GM12865 (cell line): Measurements from ENCODE around the gene TCF12.

Source experiments
- DNase-seq: peaks from one replicate; pipeline ENCODE4 v3.0.0; 2010; ENCODE audit warnings: low read depth
- H3K4me3 ChIP-seq: 2 replicates; pipeline ENCODE4 v1.5.1; 2011; ENCODE audit warnings: mild to moderate bottlenecking, low read depth, low read length, control low read depth
- TF ChIP-seq, protein P1 (sequence below): IDR thresholded peaks from 2 replicates; pipeline ENCODE4 v1.5.1; 2011; ENCODE audit warnings: low read length, control low read depth, low read depth, inconsistent platforms; ENCODE audit not compliant: insufficient read depth; ENCODE audit errors: missing control alignments

The TCF12 gene

DNA sequence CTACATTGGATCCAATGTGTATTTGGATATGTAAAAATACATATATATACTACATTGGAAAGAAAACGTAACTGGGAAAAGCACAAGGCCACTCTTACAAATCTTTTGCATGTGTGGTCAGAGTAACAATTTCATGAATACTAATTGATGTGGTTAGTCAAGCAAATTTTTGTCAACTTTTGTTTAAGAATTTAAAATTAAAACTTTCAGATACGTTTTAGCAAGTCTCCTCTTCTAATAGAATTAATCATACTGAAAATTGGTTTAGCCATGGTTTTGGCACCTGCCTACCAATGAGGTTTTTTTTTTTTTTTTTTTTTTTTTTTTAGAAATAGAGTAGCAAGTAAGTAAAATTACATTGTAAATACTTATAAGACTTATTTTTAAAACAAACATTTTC, 304.9 kb downstream of the TCF12 start:
- no peak overlapping the region for H3K4me3 ChIP-seq
- TF ChIP-seq, protein P1, sequence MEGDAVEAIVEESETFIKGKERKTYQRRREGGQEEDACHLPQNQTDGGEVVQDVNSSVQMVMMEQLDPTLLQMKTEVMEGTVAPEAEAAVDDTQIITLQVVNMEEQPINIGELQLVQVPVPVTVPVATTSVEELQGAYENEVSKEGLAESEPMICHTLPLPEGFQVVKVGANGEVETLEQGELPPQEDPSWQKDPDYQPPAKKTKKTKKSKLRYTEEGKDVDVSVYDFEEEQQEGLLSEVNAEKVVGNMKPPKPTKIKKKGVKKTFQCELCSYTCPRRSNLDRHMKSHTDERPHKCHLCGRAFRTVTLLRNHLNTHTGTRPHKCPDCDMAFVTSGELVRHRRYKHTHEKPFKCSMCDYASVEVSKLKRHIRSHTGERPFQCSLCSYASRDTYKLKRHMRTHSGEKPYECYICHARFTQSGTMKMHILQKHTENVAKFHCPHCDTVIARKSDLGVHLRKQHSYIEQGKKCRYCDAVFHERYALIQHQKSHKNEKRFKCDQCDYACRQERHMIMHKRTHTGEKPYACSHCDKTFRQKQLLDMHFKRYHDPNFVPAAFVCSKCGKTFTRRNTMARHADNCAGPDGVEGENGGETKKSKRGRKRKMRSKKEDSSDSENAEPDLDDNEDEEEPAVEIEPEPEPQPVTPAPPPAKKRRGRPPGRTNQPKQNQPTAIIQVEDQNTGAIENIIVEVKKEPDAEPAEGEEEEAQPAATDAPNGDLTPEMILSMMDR = no peak
- peak; percentile 24 for DNase-seq

DNA sequence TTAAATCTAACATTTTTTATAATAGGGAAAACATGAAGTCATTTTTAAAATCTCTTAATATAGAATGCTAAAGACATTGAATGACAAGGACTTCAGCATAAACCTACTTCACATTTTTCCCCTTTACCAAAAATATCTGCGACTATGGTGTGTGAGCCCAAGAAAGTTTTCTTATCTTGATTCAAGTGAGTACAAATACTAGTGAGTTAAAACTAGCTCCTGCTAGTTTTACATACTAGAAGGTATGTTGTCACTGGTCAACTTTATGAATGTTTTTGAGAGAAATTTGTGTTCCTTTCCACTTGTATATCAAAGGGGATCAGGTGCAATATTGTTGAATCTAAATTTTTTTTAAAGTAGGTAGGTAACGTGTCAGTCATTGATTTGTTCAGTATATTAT, 305.4 kb downstream of the TCF12 start:
- no peak overlapping the region for H3K4me3 ChIP-seq

DNA sequence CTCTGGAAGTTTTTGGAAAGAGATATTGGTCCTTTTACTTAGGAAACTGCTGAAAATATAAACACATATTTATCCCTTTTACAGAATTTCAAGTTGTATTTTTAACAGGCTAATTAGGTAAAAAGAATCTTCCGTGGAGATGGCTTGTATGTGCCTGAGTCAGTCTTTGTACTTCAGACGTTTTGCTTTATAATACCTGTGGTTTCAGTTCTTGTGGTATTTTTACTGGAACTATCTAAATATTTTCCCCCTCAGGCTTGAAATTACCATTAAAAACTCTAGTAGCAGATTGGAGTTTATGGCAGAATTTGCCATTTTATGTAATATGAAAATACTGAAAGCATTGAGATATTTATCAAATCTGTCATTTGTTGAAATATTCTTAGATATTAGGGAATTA, 306.2 kb downstream of the TCF12 start:
- peak; percentile 4 for DNase-seq
- TF ChIP-seq, protein P1 = no peak
- no peak overlapping the region for H3K4me3 ChIP-seq

More for the DNA sequence above, 305.4 kb downstream of the TCF12 start:
- TF ChIP-seq, protein P1 = no peak
- no peak for DNase-seq

DNA sequence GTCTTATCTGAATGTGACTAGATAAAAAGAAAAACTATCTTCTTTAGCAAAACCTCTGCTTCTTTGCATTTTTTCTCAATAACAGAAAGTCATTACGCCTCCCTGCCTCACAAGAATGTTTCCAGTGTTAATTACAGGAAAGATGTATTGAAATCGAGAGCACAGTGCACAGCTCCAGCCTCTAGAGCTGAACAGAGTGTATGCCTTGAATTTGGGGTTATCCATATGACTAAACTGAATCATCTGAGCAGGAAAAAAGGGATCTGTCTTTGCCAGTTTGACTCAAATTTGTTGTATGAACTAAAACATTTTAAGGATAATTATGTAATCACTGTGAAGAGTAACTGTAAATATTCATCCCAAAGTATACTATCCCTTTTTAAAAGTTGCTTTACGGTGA, 308.7 kb downstream of the TCF12 start:
- no peak for DNase-seq
- H3K4me3 ChIP-seq = no peak overlapping the region
- TF ChIP-seq, protein P1 = no peak

DNA sequence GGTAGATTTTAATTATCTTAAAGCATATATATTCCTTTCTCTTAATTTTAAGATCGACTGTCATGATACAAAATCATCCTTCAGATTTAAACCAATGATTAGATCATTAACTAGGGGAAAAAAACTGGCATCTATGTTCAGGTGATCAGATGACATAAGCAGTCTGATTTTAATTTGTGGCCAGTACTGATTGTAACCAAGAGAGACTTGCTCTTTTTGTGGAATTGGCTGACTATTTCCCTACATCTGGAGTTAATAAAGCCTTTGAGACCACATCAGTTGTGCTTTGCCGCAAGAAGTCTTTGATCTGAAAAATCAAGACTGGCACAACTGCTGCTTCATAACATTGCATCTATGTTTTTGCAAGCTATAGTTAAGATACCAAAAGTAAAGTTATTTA, 309.5 kb downstream of the TCF12 start:
- H3K4me3 ChIP-seq = no peak overlapping the region
- DNase-seq = no peak
- TF ChIP-seq, protein P1 = no peak

DNA sequence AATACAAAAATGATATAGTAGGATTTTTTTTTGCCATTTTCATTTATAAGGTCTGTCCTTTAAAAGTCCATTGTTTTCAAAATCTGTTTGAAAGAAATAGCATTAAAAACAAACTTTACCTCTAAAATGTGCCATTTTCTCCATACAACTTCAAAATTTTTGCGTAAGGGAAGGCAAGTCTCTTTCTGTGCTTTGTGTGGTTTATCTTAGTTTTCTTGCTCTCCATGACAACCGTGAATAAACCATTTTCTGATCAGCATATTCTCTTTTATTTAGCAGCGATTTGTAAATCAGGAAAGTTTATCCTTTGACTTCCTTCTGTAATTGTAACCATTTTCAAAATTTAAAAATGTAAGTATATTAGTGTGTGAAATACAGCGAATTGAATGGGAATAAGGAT, 310.0 kb downstream of the TCF12 start:
- TF ChIP-seq, protein P1 = no peak
- H3K4me3 ChIP-seq = no peak overlapping the region
- DNase-seq = no peak

DNA sequence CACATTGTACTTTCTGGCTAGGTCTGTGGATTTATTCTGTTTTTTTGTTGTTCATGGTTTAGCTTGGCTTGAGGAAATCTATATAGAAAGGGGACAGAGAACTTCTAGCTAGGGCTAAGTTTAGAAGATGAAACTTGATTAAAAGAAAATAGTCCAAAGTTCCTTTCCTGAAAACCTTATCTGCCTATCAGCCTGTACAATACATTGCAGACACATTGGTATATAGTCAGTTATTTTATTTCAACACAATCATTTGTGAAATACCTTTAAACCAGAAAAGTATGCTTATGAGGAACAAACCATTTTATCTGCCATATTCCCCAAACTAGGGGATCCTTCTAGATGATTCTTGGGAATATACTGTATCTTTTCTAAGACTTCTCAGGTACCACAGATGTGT, 310.6 kb downstream of the TCF12 start:
- DNase-seq = no peak
- TF ChIP-seq, protein P1 = no peak
- H3K4me3 ChIP-seq = no peak overlapping the region
